Fibroblast of lung (primary cell): ENCODE data around the gene RABGAP1.

ENCODE experiments used
- EZH2 ChIP-seq: IDR thresholded peaks from 2 replicates; pipeline ENCODE4 v1.5.1; 2012; ENCODE audit warnings: low read length, control low read depth, mild to moderate bottlenecking; ENCODE audit errors: missing control alignments
- TF ChIP-seq, protein P1 (sequence below), 2 donors: IDR thresholded peaks in 1 of 2; conservative IDR thresholded peaks in 1 of 2; 1 replicate in 1 of 2; 2 replicates in 1 of 2; pipeline ENCODE4 v1.5.1; 2011 to 2012; ENCODE audit warnings: low read length in 2 of 2, control low read depth in 1 of 2, inconsistent platforms in 1 of 2, low read depth in 1 of 2, mild to moderate bottlenecking in 1 of 2

DNA sequence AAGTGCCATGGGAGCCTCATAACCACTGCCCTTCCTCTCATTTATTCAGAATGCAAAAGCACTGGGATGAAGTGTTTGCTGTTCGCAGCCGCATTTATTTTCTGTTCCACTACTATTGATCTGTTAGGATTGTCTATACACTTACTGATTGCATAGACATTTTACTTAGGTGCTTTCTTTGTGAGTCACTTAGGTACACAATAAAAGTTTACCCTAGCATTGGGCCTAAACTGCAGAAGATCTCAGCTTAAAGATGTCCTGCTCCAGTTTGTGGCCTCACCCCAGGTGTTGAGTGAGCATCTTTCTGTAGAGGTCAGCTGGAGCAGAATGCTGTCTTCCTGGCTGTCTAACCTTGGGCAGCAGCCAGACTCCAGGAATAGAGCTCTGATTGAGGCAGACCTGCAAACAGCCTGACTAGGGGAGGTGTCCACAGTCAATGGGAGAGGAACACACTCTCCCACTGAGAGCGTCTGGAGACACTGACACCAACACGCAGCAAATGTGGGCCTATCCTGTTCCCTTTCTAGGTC, 146.6 kb downstream of the RABGAP1 start:
- TF ChIP-seq, protein P1, sequence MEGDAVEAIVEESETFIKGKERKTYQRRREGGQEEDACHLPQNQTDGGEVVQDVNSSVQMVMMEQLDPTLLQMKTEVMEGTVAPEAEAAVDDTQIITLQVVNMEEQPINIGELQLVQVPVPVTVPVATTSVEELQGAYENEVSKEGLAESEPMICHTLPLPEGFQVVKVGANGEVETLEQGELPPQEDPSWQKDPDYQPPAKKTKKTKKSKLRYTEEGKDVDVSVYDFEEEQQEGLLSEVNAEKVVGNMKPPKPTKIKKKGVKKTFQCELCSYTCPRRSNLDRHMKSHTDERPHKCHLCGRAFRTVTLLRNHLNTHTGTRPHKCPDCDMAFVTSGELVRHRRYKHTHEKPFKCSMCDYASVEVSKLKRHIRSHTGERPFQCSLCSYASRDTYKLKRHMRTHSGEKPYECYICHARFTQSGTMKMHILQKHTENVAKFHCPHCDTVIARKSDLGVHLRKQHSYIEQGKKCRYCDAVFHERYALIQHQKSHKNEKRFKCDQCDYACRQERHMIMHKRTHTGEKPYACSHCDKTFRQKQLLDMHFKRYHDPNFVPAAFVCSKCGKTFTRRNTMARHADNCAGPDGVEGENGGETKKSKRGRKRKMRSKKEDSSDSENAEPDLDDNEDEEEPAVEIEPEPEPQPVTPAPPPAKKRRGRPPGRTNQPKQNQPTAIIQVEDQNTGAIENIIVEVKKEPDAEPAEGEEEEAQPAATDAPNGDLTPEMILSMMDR (conservative IDR thresholded peaks at IDR 0.05 in 1 of 2, IDR thresholded peaks at IDR 0.05 in 1 of 2; ENCODE audit: low read depth in 1 of 2, low read length in 2 of 2) = no peak
- no peak for TF ChIP-seq EZH2
